Uterus (tissue), 4 donors: Measurements from ENCODE around the gene SIX6. TPM values are rescaled to one million over a fixed set of nuclear protein-coding genes. Genes with fewer than 3 reads are reported as not detected.

ENCODE experiments used
- DNase-seq, 2 donors: peaks; one replicate each; pipeline ENCODE4 v3.0.0-alpha.2; 2019 to 2020
- H3K27ac ChIP-seq, 2 donors: fragments of 200-600 bp; sonication (generic); 1 replicate in 1 of 2; 2 replicates in 1 of 2; pipeline ENCODE4 v1.5.1; 2016 to 2018
- H3K27me3 ChIP-seq, 2 donors: fragments of 200-600 bp; sonication (generic); one replicate each; pipeline ENCODE4 v1.5.1; 2018 to 2019; ENCODE audit warnings: control low read depth in 1 of 2
- H3K36me3 ChIP-seq, 2 donors: fragments of 200-600 bp; sonication (generic); one replicate each; pipeline ENCODE4 v1.5.1; 2019; ENCODE audit warnings: control low read depth in 1 of 2
- H3K4me1 ChIP-seq, 2 donors: fragments of 200-600 bp; sonication (generic); one replicate each; pipeline ENCODE4 v1.5.1; 2018 to 2019; ENCODE audit warnings: control low read depth in 1 of 2
- H3K4me3 ChIP-seq, 2 donors: fragments of 200-600 bp; sonication (generic); 1 replicate in 1 of 2; 2 replicates in 1 of 2; pipeline ENCODE4 v1.5.1; 2018 to 2019; ENCODE audit warnings: mild to moderate bottlenecking in 1 of 2
- H3K9me3 ChIP-seq, 2 donors: fragments of 200-600 bp; sonication (generic); one replicate each; pipeline ENCODE4 v1.5.1; 2019; ENCODE audit warnings: control low read depth in 1 of 2
- POLR2A ChIP-seq, 2 donors: fragments of 450-650 bp; IDR thresholded peaks; one replicate each; pipeline ENCODE4 v1.6.1; 2016; ENCODE audit warnings: antibody characterized with exemption in 2 of 2, mild to moderate bottlenecking in 1 of 2, moderate library complexity in 1 of 2
- intact Hi-C: fragments of 100-400 bp; cut with DNase I; formaldehyde crosslinking; loops from one replicate; pipeline ENCODE4 v1.15.1; 2023; ENCODE audit warnings: low total_unique reads
- total RNA-seq, 4 donors: library from RNA; depleted of rRNA in 3 of 4; stranded (reverse); fragments of >200 nt in 3 of 4; gene quantifications; one replicate each; pipeline versions ENCODE4 v1.1.0 to v1.2.4, GENCODE V29; 2014 to 2023
- TF ChIP-seq, protein P1 (sequence below), 4 experiments: fragments of 200-600 bp in 2 of 4; fragments of 450-650 bp in 2 of 4; sonication (generic) in 2 of 4; IDR thresholded peaks; one replicate each; pipeline ENCODE4 v1.5.1; 2016 to 2019; ENCODE audit warnings: antibody characterized with exemption in 4 of 4, mild to moderate bottlenecking in 2 of 4, moderate library complexity in 1 of 4
- donor health status: DM: yes; HTN: yes; CAD: no.

SIX6 gene
- total RNA-seq, 4 donors from 2014 or later: not detected

- H3K9me3 ChIP-seq: no peaks in the 10 kb centered on the region
- no peak overlapping the region for H3K4me3 ChIP-seq
- no peaks in the 10 kb centered on the region for H3K36me3 ChIP-seq
- intact Hi-C loops: no loop called here
- no peak overlapping the region for H3K27ac ChIP-seq
- TF ChIP-seq, protein P1, sequence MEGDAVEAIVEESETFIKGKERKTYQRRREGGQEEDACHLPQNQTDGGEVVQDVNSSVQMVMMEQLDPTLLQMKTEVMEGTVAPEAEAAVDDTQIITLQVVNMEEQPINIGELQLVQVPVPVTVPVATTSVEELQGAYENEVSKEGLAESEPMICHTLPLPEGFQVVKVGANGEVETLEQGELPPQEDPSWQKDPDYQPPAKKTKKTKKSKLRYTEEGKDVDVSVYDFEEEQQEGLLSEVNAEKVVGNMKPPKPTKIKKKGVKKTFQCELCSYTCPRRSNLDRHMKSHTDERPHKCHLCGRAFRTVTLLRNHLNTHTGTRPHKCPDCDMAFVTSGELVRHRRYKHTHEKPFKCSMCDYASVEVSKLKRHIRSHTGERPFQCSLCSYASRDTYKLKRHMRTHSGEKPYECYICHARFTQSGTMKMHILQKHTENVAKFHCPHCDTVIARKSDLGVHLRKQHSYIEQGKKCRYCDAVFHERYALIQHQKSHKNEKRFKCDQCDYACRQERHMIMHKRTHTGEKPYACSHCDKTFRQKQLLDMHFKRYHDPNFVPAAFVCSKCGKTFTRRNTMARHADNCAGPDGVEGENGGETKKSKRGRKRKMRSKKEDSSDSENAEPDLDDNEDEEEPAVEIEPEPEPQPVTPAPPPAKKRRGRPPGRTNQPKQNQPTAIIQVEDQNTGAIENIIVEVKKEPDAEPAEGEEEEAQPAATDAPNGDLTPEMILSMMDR (IDR thresholded peaks at IDR 0.05): no peak
- no peak for TF ChIP-seq POLR2A (IDR thresholded peaks at IDR 0.05)
- no peaks in the 10 kb centered on the region for H3K4me1 ChIP-seq
- DNase-seq: no peak
- H3K27me3 ChIP-seq: peaks cover 0 to 32% of the 10 kb centered on the region in 2 donors
Observed at GRCh38 chr14:60487211-60487610, 21.7 kb upstream of the SIX6 start.

DNA sequence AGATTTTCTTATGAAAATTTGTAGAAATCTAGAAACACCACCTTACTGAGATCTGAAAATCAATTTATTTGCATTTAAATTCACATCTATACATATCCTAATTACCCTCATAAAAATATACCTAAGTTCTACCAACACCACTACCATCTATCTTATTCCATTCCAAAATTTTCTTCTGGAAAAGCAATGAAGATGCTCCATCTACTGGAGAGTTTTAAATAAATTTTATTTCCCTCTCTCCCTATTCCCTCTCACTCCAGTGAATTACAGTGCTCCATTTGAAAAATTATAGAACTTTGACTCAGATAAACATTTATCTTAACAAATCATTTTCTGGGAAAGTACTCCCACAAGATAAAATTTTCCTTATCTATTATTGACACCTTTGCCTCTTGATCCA, 20.8 kb upstream of the SIX6 start:
- TF ChIP-seq, protein P1 (IDR thresholded peaks at IDR 0.05): no peak
- no peak for TF ChIP-seq POLR2A (IDR thresholded peaks at IDR 0.05)
- Histone ChIP-seq H3K9me3 (no peaks in the 10 kb centered on the region), H3K4me1 (no peaks in the 10 kb centered on the region), H3K27me3 (peaks cover 0 to 32% of the 10 kb centered on the region in 2 donors), H3K27ac (no peak overlapping the region), H3K36me3 (no peaks in the 10 kb centered on the region), H3K4me3 (no peak overlapping the region)
- intact Hi-C loops: no loop called here
- no peak for DNase-seq

DNA sequence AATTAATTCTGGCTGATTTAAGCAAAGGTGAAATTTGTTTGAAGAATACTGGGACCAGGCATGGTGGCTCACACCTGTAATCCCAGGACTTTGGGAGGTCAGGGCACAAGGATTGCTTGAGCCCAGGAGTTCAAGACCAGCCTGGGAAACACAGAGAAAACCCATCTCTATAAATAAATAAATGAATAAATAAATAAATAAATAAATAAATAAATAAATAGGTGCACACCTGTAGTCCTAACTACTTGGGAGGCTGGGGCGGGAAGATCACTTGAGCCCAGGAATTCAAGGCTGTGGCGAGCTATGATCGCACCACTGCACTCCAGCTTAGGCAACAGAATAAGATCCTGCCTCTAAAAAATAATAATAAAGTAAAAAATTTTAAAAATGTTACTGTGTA, 18.7 kb upstream of the SIX6 start:
- Histone ChIP-seq H3K4me1 (no peaks in the 10 kb centered on the region), H3K9me3 (no peaks in the 10 kb centered on the region), H3K36me3 (no peaks in the 10 kb centered on the region), H3K27me3 (peaks cover 0 to 14% of the 10 kb centered on the region in 2 donors), H3K27ac (no peak overlapping the region), H3K4me3 (no peak overlapping the region)
- TF ChIP-seq, protein P1 (IDR thresholded peaks at IDR 0.05): no peak
- no peak for TF ChIP-seq POLR2A (IDR thresholded peaks at IDR 0.05)
- no peak for DNase-seq
- intact Hi-C loops: no loop called here

GRCh38 chr14:60495946-60496345, 13.0 kb upstream of the SIX6 start:
- Histone ChIP-seq H3K4me3 (no peak overlapping the region), H3K9me3 (no peaks in the 10 kb centered on the region), H3K4me1 (no peaks in the 10 kb centered on the region), H3K27ac (no peak overlapping the region), H3K36me3 (no peaks in the 10 kb centered on the region), H3K27me3 (no peaks in the 10 kb centered on the region)
- TF ChIP-seq, protein P1 (IDR thresholded peaks at IDR 0.05): no peak
- TF ChIP-seq POLR2A (IDR thresholded peaks at IDR 0.05): no peak
- intact Hi-C loops: no loop called here
- DNase-seq: no peak

DNA sequence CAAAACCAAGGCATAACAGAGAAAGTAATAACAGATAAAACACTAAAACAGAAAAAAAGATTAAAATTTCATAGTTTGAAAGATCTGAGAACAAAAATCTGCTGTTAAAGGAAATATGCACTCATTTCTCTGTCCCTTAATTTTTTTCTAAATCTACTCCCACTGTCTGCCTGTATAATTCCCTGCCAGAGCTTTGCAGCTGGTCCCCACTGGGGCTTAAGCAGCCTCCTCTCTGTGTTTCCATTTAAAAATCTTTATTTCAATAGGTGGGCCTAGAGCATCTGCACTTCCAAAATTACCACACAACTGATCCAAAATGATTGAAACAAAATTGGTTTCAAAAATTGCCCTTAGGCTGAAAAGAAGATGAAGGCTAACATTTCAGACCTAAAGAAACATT, 6.4 kb upstream of the SIX6 start:
- H3K36me3 ChIP-seq: no peaks in the 10 kb centered on the region
- TF ChIP-seq, protein P1 (IDR thresholded peaks at IDR 0.05): no peak
- no peak for TF ChIP-seq POLR2A (IDR thresholded peaks at IDR 0.05)
- DNase-seq: no peak
- intact Hi-C loops: no loop called here
- H3K27me3 ChIP-seq: peaks cover 0 to 44% of the 10 kb centered on the region in 2 donors
- H3K4me1 ChIP-seq: no peaks in the 10 kb centered on the region
- no peak overlapping the region for H3K4me3 ChIP-seq
- no peaks in the 10 kb centered on the region for H3K9me3 ChIP-seq
- no peak overlapping the region for H3K27ac ChIP-seq
